HG02885 (cell line): ENCODE data around the gene NOP16.
A peak's percentile ranks its signal among the peaks of the same experiment; 100 is the strongest.

Experiments
- ATAC-seq: cut with Tn5 transposase; IDR thresholded peaks from one replicate; pipeline ENCODE4 v1.9.1; 2021; ENCODE audit warnings: mild to moderate bottlenecking; ENCODE audit not compliant: unreplicated experiment, poor library complexity

The NOP16 gene

DNA sequence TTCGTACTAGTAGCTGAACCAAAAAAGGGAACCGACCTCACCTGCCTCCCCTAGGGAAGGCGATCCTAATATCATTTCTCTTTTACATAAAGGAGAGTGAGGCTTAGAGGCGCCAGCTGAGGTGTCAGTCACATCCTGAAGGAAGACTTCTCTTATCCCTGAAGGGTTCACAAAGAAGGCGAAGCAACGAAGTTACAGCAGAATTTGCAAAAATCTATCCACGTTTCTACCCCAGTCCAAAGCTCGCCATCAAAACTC lies 26.2 kb downstream of the NOP16 start:
- ATAC-seq, result peak; percentile 5

DNA sequence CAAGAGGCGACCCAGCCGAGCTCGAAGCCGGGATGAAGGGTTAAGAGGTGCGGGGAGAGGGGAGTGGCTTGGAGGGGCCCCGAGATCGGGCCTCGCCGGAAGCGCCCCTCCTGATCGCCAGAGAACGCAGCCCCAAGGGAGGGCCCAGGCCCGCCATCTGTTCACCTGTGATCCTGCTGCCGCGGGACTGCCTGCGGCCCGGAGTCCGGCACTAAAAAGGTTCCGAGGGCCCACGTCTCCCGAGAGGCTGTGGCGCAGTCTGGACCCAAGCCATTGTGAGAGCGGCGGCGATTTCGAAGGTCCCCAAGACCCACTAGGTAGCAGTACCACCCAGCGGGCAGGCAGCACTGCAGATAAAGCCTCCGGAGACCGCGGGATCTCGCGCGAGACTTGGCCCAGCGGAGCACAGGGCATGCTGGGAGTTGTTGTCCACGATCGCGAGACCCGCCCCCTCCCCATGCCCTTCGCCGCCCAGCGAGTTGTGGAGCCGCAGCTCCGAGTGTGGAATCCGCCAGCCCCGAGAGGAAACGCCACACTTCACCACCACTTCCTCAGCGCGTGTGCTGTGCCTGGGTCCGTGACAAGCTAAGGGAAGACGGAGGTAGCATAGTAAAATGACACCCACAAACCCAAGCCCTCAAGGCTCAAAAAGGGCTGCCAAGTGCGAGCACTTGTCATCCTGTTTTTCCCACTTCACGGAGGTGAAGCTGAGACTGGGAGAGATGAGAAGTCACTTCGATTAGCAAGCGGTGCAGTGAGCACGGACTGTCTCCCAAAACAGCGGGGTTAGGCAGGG lies 26.8 kb downstream of the NOP16 start, which contains the start of gene KIAA1191:
Gene KIAA1191 (minus strand): TSS at position 328 of the 796 bp plus-strand sequence. CDS start 2,256 bp downstream, outside the sequence.
- peak; percentile 85 for ATAC-seq

DNA sequence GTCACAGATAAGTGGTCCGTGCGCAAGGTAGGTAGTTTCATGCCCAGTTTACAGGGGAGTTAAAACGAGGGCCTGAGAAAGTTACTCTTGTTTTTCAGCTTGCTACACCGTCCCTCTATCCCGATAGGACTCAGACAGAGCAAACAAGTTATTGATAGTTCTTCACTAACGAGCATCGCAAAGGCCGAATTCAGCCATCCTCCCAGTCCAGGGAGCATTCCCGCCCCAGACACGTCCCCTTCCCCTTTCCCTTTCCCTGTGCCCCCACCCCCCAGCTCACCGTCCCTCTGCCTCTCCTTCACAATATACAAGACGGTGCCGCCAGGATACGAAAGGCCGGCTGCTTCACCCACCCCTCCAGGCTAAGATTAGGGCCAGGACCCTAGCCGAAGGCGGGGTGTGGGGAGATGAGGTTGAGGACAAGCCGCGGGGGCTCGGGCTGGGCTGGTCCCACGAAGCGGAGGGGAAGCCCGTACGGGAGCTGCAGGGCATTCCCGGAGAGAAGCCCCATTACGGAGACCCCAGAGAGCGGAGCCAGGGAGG lies 27.4 kb downstream of the NOP16 start:
- no peak for ATAC-seq

DNA sequence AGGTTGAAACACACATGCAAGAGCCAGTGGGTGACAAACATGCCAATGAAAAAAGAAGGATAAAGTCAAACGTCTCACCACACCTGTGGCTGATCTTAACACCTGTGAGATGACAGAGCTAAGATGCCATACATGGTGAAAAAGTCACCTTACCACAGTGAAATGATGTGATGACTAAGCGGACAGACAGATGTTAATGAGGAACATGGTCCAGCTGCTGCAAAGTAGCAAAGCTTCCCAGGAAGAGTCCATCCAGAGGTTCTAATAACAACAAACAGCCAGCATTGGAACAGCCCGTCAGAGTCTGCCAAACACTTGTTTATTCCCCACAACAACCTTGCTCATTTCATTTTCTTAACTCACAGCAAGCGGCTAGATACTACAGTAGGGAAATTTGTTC lies 28.7 kb downstream of the NOP16 start:
- no peak for ATAC-seq

DNA sequence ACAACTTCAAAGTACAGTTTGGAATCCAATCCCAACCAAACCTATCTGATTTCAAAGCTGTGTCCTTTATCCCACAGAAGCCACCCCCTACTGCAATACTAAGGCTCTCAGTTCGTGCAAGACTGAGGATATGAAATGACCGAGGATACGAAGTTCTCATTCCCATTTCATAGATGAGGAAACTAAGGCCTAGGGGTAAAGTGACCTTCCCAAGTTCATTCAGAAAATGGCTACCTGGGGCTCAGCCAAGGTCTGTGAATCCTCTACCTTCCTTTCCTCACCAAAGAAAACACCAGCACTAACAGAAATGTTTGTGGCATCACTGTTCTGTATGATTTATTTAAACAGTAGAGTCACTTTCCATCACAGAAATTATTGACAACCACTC lies 32.2 kb downstream of the NOP16 start:
- no peak for ATAC-seq

DNA sequence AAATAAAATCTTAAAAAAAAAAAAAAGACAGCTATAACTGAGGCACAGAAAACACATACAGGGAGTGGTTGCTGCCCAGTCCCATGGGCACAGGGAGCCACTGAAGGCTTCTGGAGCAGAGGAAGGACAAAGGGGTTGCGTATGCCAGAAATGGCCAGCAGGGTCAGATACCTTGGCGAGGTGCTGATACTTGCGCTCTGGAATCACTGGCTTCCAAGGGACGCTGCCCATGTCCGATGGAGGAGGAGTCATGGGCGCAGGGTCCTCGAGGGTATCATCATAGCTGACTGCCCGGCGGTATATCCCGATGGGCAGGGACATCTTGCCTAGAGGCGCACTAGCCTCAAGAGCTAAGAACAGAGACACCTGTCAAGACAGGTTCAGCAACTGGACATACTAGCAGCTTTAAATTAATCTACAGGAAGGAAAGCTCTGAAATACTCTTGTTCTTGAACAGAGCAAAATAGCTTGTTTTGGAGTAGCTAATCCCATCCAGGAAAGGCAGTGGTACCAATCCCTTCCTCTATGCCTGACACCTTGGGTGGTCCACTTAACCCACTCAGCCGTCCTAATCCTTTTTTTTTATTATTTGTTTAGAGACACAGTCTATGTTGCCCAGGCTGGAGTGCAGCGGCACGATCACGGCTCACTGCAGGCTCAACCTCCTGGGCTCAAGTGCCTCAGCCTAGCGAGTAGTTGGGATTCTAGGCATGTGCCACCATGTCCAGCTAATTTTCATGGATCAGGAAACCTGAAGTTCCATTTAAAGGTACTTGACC lies 32.8 kb downstream of the NOP16 start:
- ATAC-seq, result no peak

DNA sequence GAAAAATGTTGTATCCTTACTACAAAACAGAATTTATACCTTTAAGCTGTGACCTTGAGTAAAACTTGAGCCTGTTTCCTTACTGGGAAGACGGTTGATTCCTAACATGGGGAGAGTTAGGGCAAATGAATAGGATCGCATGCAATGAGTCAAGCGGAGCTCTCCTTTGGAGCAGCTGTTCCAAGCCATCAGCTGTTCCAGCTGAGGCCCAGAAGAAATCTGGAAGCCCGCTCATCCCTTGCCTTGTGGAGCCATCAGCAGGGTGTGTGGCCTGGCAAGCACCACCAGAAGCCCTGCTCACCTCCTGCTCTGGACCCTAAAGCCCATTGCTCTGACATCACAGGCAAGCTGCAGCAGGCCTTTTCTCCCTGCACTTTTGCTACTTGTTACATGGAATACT lies 34.9 kb downstream of the NOP16 start:
- no peak for ATAC-seq

DNA sequence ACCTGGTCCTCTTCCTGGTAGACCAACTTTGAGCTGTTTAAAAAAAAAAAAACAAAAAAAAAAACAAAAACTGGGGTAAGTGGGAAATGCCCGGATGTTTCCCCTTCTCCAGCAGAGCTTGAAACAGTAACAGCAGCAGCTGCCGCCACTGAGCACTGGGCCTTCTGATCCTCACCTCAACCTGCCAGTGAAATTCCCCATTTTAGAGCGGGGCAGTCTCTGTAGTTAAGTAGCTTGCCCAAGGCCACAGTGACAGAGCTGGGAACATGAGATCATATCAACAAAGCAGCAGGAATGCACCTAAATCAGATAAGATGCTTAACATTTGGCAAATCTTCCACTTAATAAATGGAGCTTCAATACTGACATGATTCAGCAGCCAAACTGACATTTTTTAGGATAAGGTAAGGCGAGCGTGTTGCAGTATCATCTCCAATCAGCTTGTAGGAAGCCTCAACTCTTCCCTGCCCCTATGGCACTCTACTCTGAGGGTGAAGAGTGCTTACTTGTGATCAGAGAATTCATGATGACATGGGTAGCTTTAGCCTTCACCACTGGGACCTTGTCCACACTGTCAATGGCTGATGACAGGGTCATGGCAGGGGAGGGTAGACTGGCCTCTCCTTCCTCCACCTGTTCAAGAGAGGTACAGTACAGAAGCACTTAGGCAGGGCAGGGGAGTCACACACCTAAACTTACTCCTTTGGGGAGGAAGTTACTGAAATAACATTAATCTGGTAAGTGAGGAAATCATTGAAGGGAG lies 36.1 kb downstream of the NOP16 start:
- no peak for ATAC-seq

DNA sequence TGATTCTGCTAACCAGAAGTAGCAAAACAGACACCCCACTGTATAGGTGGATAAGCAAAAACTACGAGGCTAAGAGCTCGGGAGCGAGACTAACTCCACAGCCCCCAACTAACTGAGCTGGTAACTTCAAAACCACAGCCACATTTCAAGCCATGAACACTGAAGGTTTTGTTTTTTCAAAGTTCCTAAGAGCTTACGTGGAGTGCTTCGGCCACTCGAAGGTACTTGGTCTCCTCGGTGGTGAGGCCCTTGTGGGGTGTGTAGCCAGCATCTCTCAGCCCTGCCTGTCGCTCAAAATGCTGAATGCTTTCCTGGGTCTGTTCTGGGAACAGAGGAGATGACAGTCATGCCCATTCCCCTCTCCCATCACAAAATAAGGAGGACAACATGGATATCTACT lies 38.0 kb downstream of the NOP16 start:
- no peak for ATAC-seq

DNA sequence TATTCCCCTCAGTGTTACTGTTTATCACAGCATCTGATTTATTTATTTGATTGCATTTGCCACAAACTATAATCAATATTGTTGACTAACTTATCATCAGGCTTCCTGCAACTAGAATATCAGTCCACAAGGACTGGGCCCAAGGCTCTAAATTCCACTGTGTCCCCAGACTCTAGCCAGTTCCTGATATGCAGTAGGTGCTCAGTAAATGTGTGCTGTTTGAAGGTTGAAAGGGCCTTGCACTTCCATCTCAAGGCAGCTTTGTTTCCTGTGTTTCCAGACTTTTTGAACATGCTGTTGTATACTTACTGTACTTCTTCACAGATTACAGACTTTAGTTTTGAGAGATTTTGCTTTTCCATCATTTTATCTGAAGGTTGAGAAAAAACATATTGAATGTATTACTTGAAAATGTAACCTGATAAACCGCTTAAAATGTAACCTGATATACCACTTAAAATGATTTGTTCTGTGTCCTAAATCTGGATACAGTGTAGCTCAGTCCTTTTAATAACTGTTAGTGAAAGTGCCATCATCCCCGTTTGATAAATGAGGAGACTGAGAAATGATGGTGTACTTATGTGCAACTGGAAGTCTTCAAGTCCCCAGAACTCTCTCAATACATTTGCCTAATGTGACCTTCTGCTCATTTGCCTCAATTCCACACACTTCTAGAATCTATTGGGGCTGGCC lies 45.5 kb downstream of the NOP16 start:
- ATAC-seq, result no peak

DNA sequence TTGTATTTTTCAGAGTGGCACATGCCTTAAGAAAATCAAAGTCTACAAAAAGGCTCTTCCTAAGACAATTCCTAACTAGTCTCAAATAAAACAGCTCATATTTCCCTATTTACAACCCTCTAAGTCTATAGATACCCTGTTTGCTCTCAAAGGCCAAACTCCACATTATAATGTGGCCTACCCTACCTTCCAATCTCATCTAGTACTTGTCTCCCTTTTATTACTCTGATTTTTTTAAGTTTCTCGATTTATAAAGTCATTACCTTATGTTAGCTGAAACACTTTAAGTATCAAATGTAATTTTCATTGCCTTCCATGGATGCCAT lies 46.3 kb downstream of the NOP16 start:
- ATAC-seq, result no peak

DNA sequence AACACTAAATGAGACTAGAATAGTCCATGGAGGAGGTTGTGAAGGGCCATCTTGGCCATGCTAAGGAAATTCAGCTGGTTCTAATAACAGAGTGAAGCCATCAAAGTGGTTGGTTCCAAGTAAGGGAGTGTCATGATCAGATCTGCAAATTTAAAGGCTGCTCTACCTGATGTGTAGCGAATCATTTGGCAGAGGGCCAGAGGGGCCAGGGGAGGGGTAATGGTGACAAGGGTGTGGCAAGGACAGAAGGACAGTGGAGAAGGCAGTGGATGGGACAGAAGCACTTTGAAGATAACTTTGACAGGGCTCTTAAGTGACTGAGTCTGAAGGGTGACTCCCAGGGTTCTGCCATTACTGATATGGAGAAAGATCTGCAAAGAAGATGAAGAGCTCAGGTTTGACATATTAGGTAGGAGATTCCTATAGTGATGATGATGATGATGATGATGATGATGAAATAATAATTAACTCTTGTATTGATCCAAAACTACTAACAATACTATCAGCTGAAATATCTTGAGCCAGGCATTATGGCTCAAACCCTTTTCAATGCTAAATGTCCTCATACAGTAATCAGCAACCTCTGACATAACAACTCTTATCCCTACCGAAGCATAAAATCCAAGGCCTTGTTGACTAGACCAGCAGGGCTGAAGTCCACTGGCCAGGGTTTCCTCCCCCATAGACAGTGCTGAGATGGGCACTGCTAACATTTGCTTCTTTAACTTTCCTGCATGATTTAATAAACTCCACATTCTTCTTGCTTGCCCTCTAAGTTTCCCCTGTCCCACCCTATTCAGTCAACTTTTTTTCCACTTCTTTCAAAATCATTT lies 46.9 kb downstream of the NOP16 start:
- no peak for ATAC-seq

DNA sequence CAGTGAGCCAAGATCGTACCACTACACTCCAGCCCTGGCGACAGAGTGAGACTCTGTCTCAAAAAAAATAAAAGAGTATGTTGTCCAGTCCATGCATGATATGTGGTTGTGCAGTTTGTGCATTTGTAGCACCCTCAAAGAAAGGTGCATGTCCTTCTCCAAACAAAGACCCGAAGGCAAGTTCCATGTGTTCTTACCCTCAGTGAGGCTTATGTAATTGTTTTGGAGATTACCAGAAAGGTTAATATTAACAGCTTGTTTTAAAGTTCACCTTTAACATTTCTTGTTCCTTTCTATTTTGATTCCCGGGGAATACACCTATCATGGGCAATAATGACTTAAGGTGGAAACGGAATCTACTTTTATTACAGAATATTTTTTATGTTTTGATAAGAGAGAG lies 49.1 kb downstream of the NOP16 start:
- ATAC-seq, result no peak

DNA sequence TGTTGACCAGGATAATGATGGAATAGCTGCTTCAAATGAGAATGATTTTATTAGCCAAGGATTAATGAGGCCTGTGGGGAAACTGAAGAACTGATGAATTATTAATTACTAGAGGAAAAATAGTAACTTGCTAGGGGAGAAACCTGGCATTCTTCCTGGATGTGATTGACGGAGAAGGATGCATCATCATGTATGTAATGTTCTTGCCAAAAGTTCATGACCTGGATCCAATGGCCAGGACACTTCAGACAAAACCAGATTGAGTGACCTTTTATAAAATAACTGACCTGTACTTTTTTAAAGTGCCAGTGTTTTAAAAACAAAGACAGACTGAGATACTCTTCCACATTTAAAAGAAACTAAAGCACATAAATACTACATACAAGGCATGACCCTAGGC lies 50.5 kb downstream of the NOP16 start:
- ATAC-seq, result no peak

DNA sequence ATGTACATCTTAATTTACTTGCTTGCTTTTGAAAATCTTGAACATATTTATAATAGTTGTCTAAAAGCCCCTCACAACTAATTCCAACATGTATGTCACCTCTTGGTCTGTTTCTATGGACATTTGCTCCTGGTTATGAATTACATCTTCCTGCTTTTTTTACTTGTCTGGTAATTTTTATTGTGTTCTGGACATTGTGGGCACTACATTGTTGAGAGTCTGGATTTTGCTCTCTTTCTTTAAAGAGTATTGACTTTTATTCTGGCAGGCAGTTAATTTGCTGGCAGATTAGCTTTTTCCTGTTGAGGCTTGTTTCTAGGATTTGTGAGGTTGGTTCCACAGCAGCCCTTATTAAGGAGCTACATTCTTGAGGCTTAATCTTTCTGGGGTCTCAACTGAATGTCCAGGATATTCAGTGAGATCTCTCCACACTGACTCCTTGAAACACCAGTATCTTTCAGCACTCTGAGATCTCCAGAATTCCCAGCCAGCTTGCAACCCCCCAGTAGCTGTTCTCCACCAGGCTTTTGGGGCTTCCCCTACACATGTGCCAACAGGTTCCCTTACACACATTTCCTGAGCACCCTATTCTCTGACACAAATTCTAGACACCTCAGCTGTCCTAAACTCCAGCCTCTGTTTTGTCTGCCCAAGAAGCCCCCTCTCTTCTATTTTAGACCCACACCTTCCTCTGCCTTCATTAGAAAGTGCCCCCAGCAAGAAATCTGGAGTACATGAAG lies 54.2 kb downstream of the NOP16 start:
- no peak for ATAC-seq
